Breast epithelium (tissue), 3 donors: Measurements from ENCODE around the gene KRT4.

Source experiments
- POLR2A ChIP-seq: fragments of 450-650 bp; IDR thresholded peaks from one replicate; pipeline ENCODE4 v1.6.1; 2016; ENCODE audit warnings: antibody characterized with exemption, mild to moderate bottlenecking, moderate library complexity
- POLR2AphosphoS5 ChIP-seq, 3 donors: sonication (generic); formaldehyde crosslinking; IDR thresholded peaks; one replicate each; pipeline ENCODE4 v1.6.1; 2017; ENCODE audit warnings: antibody characterized with exemption in 3 of 3
- TF ChIP-seq, protein P1 (sequence below), 3 donors: fragments of 450-650 bp; IDR thresholded peaks; one replicate each; pipeline ENCODE4 v1.5.1; 2016 to 2017; ENCODE audit warnings: antibody characterized with exemption in 3 of 3, mild to moderate bottlenecking in 3 of 3, moderate library complexity in 3 of 3

DNA sequence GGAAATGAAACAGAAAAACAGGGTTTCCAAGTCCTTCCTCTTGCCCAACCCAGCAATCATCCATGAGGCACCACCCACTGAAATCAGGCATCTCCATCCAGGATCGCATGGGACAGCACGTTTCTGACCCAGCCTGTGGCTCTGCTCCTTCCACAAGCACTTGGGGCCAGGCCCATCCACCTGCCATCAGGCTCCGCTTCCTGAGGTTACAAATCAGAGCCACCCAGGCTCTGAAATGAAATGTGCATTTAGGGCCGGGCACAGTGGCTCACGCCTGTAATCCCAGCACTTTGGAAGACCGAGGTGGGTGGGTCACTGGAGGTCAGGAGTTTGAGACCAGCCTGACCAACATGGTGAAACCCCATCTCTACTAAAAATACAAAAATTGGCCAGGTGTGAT, 35.6 kb upstream of the KRT4 start:
- TF ChIP-seq, protein P1, sequence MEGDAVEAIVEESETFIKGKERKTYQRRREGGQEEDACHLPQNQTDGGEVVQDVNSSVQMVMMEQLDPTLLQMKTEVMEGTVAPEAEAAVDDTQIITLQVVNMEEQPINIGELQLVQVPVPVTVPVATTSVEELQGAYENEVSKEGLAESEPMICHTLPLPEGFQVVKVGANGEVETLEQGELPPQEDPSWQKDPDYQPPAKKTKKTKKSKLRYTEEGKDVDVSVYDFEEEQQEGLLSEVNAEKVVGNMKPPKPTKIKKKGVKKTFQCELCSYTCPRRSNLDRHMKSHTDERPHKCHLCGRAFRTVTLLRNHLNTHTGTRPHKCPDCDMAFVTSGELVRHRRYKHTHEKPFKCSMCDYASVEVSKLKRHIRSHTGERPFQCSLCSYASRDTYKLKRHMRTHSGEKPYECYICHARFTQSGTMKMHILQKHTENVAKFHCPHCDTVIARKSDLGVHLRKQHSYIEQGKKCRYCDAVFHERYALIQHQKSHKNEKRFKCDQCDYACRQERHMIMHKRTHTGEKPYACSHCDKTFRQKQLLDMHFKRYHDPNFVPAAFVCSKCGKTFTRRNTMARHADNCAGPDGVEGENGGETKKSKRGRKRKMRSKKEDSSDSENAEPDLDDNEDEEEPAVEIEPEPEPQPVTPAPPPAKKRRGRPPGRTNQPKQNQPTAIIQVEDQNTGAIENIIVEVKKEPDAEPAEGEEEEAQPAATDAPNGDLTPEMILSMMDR (IDR thresholded peaks at IDR 0.05) = no peak
- TF ChIP-seq POLR2AphosphoS5 (IDR thresholded peaks at IDR 0.05) (no peak), POLR2A (no peak)
